ENCODE measurements around the gene NDUFS7. TPM values are rescaled to one million over a fixed set of nuclear protein-coding genes. Genes with fewer than 3 reads are reported as not detected.

NDUFS7 gene
- total and polyA plus RNA-seq, 9 of the 15 experiments (the other 6 are each of a cell fraction or from before 2014, with no cell fraction given), result 6.0 to 271 (median 60.6) TPM

DNA sequence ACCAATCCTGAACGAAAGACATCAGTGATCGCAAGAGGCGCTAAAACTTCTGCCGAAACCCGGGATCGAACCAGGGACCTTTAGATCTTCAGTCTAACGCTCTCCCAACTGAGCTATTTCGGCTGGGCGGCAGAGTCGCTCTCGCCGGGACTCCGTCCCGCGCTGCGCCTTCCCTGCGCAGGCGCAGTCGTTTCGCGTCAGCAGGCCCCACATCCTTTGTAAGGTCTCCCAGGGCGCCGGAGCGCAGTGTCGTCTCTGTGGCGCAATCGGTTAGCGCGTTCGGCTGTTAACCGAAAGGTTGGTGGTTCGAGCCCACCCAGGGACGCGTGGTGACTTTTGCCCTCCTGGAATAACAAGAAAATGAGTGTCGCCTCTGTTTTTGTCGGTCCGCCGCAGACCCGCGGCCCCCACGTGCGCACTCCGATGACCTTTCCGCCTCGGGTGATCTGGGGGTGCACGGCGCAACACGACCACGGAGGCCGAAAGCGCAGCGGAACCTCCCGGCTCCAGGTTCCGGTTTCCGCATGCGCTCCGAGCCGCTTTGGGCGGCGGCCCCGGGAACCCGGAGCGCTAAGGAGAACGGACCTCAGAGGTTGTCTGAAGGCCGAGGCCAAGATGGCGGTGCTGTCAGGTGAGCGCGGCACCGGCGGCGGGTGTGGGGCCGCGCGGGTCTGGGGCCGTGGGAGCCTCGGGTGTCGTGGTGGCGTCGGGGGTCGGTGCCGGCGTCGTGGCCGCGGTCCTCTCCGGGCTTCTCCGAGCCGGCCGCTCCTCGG, at the start of gene NDUFS7 (continued):
- TF ChIP-seq, protein P1, sequence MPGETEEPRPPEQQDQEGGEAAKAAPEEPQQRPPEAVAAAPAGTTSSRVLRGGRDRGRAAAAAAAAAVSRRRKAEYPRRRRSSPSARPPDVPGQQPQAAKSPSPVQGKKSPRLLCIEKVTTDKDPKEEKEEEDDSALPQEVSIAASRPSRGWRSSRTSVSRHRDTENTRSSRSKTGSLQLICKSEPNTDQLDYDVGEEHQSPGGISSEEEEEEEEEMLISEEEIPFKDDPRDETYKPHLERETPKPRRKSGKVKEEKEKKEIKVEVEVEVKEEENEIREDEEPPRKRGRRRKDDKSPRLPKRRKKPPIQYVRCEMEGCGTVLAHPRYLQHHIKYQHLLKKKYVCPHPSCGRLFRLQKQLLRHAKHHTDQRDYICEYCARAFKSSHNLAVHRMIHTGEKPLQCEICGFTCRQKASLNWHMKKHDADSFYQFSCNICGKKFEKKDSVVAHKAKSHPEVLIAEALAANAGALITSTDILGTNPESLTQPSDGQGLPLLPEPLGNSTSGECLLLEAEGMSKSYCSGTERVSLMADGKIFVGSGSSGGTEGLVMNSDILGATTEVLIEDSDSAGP (CRISPR knock-in tag; IDR thresholded peaks at IDR 0.05), result 0 out of 2 replicates have a peak, but pooled peaks have one; percentile 80
- TF ChIP-seq EHMT2 (IDR thresholded peaks at IDR 0.05) (no peak), ZNF253 (CRISPR knock-in tag; conservative IDR thresholded peaks at IDR 0.05) (no peak), NCOR1 (IDR thresholded peaks at IDR 0.05) (peak; percentile 77), DACH1 (IDR thresholded peaks at IDR 0.05; ENCODE audit: partially characterized antibody) (peak; percentile 12), ZNF75A (CRISPR knock-in tag; IDR thresholded peaks at IDR 0.05) (no peak), DDX20 (tag; IDR thresholded peaks at IDR 0.05; ENCODE audit: low read depth) (no peak), NR2C2 (CRISPR knock-in tag; IDR thresholded peaks at IDR 0.05) (peak; percentile 94), NR2C2 (tag; IDR thresholded peaks at IDR 0.05) (peak; percentile 98), RUNX1 (IDR thresholded peaks at IDR 0.05; ENCODE audit: low read depth) (no peak)
- TF ChIP-seq, protein P2, sequence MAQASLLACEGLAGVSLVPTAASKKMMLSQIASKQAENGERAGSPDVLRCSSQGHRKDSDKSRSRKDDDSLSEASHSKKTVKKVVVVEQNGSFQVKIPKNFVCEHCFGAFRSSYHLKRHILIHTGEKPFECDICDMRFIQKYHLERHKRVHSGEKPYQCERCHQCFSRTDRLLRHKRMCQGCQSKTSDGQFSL (CRISPR knock-in tag; IDR thresholded peaks at IDR 0.05), result peak; percentile 81
- TF ChIP-seq, protein P2 (tag; IDR thresholded peaks at IDR 0.05), result peak in 1 of 2 experiments; percentile 69; a peak in 1 of 4 replicates
- TF ChIP-seq, protein P3, sequence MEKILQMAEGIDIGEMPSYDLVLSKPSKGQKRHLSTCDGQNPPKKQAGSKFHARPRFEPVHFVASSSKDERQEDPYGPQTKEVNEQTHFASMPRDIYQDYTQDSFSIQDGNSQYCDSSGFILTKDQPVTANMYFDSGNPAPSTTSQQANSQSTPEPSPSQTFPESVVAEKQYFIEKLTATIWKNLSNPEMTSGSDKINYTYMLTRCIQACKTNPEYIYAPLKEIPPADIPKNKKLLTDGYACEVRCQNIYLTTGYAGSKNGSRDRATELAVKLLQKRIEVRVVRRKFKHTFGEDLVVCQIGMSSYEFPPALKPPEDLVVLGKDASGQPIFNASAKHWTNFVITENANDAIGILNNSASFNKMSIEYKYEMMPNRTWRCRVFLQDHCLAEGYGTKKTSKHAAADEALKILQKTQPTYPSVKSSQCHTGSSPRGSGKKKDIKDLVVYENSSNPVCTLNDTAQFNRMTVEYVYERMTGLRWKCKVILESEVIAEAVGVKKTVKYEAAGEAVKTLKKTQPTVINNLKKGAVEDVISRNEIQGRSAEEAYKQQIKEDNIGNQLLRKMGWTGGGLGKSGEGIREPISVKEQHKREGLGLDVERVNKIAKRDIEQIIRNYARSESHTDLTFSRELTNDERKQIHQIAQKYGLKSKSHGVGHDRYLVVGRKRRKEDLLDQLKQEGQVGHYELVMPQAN (IDR thresholded peaks at IDR 0.05; ENCODE audit: borderline replicate concordance), result peak; percentile 71; the same call in 1 of the 2 replicates
- TF ChIP-seq, protein P4, sequence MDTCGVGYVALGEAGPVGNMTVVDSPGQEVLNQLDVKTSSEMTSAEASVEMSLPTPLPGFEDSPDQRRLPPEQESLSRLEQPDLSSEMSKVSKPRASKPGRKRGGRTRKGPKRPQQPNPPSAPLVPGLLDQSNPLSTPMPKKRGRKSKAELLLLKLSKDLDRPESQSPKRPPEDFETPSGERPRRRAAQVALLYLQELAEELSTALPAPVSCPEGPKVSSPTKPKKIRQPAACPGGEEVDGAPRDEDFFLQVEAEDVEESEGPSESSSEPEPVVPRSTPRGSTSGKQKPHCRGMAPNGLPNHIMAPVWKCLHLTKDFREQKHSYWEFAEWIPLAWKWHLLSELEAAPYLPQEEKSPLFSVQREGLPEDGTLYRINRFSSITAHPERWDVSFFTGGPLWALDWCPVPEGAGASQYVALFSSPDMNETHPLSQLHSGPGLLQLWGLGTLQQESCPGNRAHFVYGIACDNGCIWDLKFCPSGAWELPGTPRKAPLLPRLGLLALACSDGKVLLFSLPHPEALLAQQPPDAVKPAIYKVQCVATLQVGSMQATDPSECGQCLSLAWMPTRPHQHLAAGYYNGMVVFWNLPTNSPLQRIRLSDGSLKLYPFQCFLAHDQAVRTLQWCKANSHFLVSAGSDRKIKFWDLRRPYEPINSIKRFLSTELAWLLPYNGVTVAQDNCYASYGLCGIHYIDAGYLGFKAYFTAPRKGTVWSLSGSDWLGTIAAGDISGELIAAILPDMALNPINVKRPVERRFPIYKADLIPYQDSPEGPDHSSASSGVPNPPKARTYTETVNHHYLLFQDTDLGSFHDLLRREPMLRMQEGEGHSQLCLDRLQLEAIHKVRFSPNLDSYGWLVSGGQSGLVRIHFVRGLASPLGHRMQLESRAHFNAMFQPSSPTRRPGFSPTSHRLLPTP (IDR thresholded peaks at IDR 0.05; ENCODE audit: borderline replicate concordance, extremely low read depth, insufficient read length), result peak; percentile 99
